ENCODE measurements around the gene BAD. TPM values are rescaled to one million over a fixed set of nuclear protein-coding genes. Genes with fewer than 3 reads are reported as not detected.

The BAD gene
- total and polyA plus RNA-seq, 10 donors, result 27.0 to 67.3 (median 40.4) TPM

DNA sequence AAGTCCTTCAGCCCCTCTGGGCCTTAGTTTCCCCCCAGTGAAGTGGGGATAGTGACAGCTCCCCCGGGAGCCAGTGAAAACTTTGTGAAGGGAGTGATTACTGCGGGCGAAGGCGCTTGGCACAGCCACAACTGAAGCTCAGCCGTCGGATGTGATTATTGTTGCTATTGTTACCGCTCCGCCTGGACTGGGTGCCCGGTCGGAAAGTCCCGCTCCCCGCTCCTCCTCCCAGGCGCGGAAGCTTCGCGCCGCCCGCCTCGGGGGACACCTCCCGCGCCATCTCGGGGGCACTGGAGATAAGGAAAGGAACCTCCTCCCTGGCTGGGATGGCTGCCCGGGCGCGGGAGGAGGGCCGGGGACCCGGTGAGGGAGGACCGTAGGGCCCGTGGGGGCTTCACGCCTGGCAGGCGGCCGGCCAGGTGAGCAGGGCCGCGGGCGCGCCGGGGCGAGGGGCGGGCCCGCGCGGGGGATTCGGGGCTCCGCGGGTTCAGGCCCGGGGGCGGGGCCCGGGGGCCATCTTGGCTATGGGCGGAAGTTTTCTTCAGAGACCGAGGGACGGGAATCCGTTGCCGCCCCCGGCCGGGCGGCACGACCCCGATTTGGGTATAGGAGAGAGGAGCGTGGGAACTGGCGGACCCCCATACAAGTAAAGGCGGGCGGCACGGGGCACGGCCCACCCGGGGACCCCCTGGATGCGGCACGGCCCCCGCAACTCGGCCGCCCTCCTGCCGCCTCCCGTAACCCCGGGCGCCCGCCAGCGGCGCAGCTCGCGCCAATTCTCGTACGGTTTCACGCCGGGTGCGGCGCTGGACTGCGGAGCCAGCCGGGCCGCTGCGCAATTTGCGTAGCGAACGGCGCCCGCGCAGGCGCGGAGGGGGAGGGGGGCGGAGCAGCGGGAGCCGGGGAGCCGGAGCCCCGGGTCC is 758 bp upstream of the BAD start, which contains the start of gene GPR137:
Gene GPR137 (plus strand): TSS at position 887 of the 923 bp plus-strand sequence. CDS start 677 bp downstream, outside the sequence.
- Histone ChIP-seq H3K9me3 (no peaks in the 10 kb centered on the region), H3K27ac (peak within 1 kb of the TSS; percentile 90 to 100 (median 96)), H3K27me3 (replicated peaks in 1 of 7) (peaks cover 0 to 5% (median 0%) of the 10 kb centered on the region in 7 donors), H3K4me3 (peak within 1 kb of the TSS; percentile 69 to 96 (median 86)), H3K4me1 (peaks cover 15 to 51% (median 34%) of the 10 kb centered on the region in 6 donors), H3K36me3 (peaks cover 0 to 48% (median 0%) of the 10 kb centered on the region in 6 donors)
- peak; percentile 43 to 75 (median 71) for TF ChIP-seq POLR2AphosphoS5 (IDR thresholded peaks at IDR 0.05)
- TF ChIP-seq, protein P1, sequence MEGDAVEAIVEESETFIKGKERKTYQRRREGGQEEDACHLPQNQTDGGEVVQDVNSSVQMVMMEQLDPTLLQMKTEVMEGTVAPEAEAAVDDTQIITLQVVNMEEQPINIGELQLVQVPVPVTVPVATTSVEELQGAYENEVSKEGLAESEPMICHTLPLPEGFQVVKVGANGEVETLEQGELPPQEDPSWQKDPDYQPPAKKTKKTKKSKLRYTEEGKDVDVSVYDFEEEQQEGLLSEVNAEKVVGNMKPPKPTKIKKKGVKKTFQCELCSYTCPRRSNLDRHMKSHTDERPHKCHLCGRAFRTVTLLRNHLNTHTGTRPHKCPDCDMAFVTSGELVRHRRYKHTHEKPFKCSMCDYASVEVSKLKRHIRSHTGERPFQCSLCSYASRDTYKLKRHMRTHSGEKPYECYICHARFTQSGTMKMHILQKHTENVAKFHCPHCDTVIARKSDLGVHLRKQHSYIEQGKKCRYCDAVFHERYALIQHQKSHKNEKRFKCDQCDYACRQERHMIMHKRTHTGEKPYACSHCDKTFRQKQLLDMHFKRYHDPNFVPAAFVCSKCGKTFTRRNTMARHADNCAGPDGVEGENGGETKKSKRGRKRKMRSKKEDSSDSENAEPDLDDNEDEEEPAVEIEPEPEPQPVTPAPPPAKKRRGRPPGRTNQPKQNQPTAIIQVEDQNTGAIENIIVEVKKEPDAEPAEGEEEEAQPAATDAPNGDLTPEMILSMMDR (IDR thresholded peaks at IDR 0.05 in 8 of 11, conservative IDR thresholded peaks at IDR 0.05 in 3 of 11), result peak in 1 of 11 experiments; percentile 29
- TF ChIP-seq POLR2A (IDR thresholded peaks at IDR 0.05), result peak in 1 of 3 donors; percentile 47
- intact Hi-C loops (cut with DNase I; ENCODE audit: low total_unique reads), result no loop called here
- peak; percentile 98 for DNase-seq
- WGBS, 5 donors, result 0 to 1% (median 0%) methylated on average over 47 to 102 of the region's 102 CpGs

DNA sequence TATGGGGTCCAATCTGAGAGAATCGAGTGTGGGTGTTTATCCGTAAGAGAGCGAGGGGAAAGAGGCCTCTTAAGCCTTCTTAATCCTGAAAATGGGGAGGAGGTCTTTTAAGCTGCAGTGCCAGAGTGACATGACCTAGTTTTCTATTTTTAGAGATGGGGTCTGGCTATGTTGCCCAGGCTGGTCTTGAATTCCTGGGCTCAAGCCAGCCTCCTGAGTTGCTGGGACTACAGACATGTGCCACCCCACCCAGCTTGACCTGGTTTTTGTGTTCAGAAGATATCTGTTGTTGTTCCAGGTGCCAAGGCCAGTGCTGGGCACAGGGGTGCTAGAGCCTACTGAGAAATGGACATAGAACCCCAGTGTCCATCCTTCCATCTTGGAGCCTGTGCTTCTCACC is 1.4 kb downstream of the BAD start:
- peaks cover 15 to 54% (median 34%) of the 10 kb centered on the region in 6 donors for H3K4me1 ChIP-seq
- TF ChIP-seq, protein P1 (IDR thresholded peaks at IDR 0.05 in 8 of 11, conservative IDR thresholded peaks at IDR 0.05 in 3 of 11), result no peak
- TF ChIP-seq POLR2AphosphoS5 (IDR thresholded peaks at IDR 0.05) (no peak), POLR2A (IDR thresholded peaks at IDR 0.05) (no peak)
- H3K4me3 ChIP-seq, result peak overlapping the region in 2 of 8 donors; percentile 82 to 89
- no peak for DNase-seq
- H3K27ac ChIP-seq, result peak overlapping the region in 1 of 8 donors; percentile 100
- H3K27me3 ChIP-seq (replicated peaks in 1 of 7), result no peaks in the 10 kb centered on the region
- peaks cover 0 to 47% (median 7%) of the 10 kb centered on the region in 6 donors for H3K36me3 ChIP-seq
- H3K9me3 ChIP-seq, result no peaks in the 10 kb centered on the region
- WGBS, 5 donors, result 84 to 96% (median 96%) methylated on average over 3 of the region's 3 CpGs
- intact Hi-C loops (cut with DNase I; ENCODE audit: low total_unique reads), result no loop called here

DNA sequence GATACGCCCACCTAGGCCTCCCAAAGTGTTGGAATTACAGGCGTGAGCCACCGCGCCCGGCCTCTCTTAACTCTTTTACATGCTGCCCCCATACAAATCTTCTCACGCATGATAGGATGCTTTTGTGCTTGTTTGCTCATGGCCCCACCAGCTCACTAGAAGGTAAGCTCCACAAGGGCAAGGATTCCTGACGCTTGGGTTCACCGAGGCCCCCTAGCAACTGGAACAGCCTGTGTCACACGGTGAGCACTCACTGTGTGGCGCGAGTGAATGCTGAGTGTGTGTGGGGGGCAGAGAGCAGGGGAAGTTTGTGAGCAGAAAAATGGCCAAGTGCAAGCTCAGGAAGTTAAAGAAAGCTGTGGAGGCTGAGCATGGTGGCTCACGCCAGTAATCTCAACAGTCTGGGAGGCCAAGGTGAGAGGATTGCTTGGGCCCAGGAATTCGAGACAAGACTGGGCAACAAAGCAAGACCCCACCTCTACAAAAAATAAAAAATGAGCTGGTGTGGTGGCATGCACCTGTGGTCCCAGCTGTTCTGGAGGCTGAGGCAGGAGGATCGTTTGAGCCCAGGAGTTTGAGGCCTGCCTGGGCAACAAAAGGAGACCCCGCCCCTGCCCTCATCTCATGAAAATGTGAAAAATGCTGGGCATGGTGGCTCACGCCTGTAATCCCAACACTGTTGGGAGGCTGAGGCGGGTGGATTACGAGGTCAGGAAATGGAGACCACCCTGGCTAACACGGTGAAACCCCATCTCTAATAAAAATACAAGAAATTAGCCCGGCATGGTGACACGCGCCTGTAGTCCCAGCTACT is 2.3 kb downstream of the BAD start:
- intact Hi-C loops (cut with DNase I; ENCODE audit: low total_unique reads), result no loop called here
- Histone ChIP-seq H3K27me3 (replicated peaks in 1 of 7) (no peaks in the 10 kb centered on the region), H3K27ac (no peak overlapping the region), H3K4me1 (peaks cover 15 to 48% (median 31%) of the 10 kb centered on the region in 6 donors), H3K4me3 (no peak overlapping the region), H3K9me3 (no peaks in the 10 kb centered on the region), H3K36me3 (peaks cover 0 to 51% (median 13%) of the 10 kb centered on the region in 6 donors)
- WGBS, 5 donors, result 92 to 98% (median 96%) methylated on average over 22 of the region's 22 CpGs
- DNase-seq, result no peak
- TF ChIP-seq, protein P1 (IDR thresholded peaks at IDR 0.05 in 8 of 11, conservative IDR thresholded peaks at IDR 0.05 in 3 of 11), result no peak
- TF ChIP-seq POLR2AphosphoS5 (IDR thresholded peaks at IDR 0.05), result no peak
- no peak for TF ChIP-seq POLR2A (IDR thresholded peaks at IDR 0.05)

Data from spleen (tissue), 11 donors.